Measurements from ENCODE around the gene VWA5A. TPM values are rescaled to one million over a fixed set of nuclear protein-coding genes. Genes with fewer than 3 reads are reported as not detected.

VWA5A gene
- total RNA-seq, 1 donor from 2014 or later: 89.8 TPM

Other genes with a start within 250 kb of the VWA5A start
- not detected for gene TMEM225, start 229.8 kb upstream of the VWA5A start, total RNA-seq
- under 0.01 TPM for gene OR8D4, start 213.3 kb upstream of the VWA5A start, total RNA-seq
- 0.52 TPM for gene OR4D5, start 175.8 kb upstream of the VWA5A start, total RNA-seq
- not detected for gene OR6T1, start 171.6 kb upstream of the VWA5A start, total RNA-seq
- gene OR10S1, start 137.7 kb upstream of the VWA5A start, total RNA-seq: not detected
- not detected for gene OR10G6, start 120.3 kb upstream of the VWA5A start, total RNA-seq
- not detected for gene OR10G4, start 102.5 kb upstream of the VWA5A start, total RNA-seq
- gene OR10G9, start 92.4 kb upstream of the VWA5A start, total RNA-seq: not detected
- gene OR10G8, start 88.7 kb upstream of the VWA5A start, total RNA-seq: not detected
- not detected for gene OR10G7, start 74.1 kb upstream of the VWA5A start, total RNA-seq
- gene OR10D3, start 67.9 kb downstream of the VWA5A start, total RNA-seq: 0.52 TPM
- under 0.01 TPM for gene OR8G1, start 125.6 kb downstream of the VWA5A start, total RNA-seq
- 0.52 TPM for gene OR8G5, start 140.9 kb downstream of the VWA5A start, total RNA-seq
- gene OR8D1, start 198.5 kb downstream of the VWA5A start, total RNA-seq: under 0.01 TPM
- not detected for gene OR8D2, start 204.7 kb downstream of the VWA5A start, total RNA-seq